Stomach smooth muscle (tissue), 2 donors: ENCODE measurements around the gene PXK.

Experiments used
- H3K27ac ChIP-seq: one replicate; pipeline ENCODE4 v1.7.0; 2013; ENCODE audit warnings: mild to moderate bottlenecking, low read length, inconsistent platforms
- H3K27me3 ChIP-seq, 2 donors: one replicate each; pipeline ENCODE4 v1.7.0; 2013; ENCODE audit warnings: low read length in 2 of 2; ENCODE audit not compliant: insufficient read depth in 2 of 2, control insufficient read depth in 1 of 2
- H3K36me3 ChIP-seq, 2 donors: one replicate each; pipeline ENCODE4 v1.7.0; 2013; ENCODE audit warnings: low read length in 2 of 2; ENCODE audit not compliant: control insufficient read depth in 2 of 2, insufficient read depth in 2 of 2
- H3K4me1 ChIP-seq: one replicate; pipeline ENCODE4 v1.7.0; 2013; ENCODE audit warnings: low read length; ENCODE audit not compliant: control insufficient read depth, insufficient read depth
- H3K4me3 ChIP-seq, 2 donors: one replicate each; pipeline ENCODE4 v1.7.0; 2013; ENCODE audit warnings: low read length in 2 of 2
- H3K9ac ChIP-seq, 2 donors: one replicate each; pipeline ENCODE4 v1.7.0; 2013; ENCODE audit warnings: low read length in 2 of 2, mild to moderate bottlenecking in 1 of 2
- H3K9me3 ChIP-seq, 2 donors: one replicate each; pipeline ENCODE4 v1.7.0; 2013; ENCODE audit warnings: low read length in 2 of 2; ENCODE audit not compliant: control insufficient read depth in 2 of 2
- donor health status: healthy.
- donor health status: Pancreatic carcinoma.

The PXK gene

GRCh38 chr3:58361866-58362265 is 29.2 kb downstream of the PXK start:
- Histone ChIP-seq H3K27ac (no peak overlapping the region), H3K9ac (no peak overlapping the region), H3K4me1 (peaks cover 9% of the 10 kb centered on the region)

DNA sequence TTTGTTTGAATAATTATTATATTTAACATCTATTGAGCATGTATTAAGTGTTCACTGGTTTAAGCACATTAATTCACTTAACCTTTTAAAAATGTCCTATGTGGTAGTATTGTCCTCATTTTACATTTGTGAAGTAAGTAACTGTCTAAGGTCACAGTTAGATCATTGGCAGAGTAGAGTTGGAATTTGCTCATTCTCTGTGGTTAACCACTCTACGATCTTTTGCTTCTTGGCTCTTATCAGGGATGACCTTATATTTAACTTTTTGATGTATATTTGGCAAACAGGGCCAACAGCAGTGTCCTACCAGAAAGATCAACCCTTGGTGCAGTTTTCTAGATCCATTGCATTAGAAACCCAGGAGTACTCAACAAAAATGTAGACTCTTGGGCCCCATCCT is 34.0 kb downstream of the PXK start:
- no peaks in the 10 kb centered on the region for H3K4me1 ChIP-seq
- no peak overlapping the region for H3K9ac ChIP-seq
- no peaks in the 10 kb centered on the region for H3K27me3 ChIP-seq
- H3K27ac ChIP-seq = no peak overlapping the region
- peaks cover 2 to 5% of the 10 kb centered on the region in 2 donors for H3K36me3 ChIP-seq
- no peak overlapping the region for H3K4me3 ChIP-seq
- H3K9me3 ChIP-seq = no peaks in the 10 kb centered on the region

More at GRCh38 chr3:58361866-58362265, 29.2 kb downstream of the PXK start:
- no peak overlapping the region for H3K4me3 ChIP-seq
- H3K27me3 ChIP-seq = no peaks in the 10 kb centered on the region
- H3K9me3 ChIP-seq = no peaks in the 10 kb centered on the region
- H3K36me3 ChIP-seq = no peaks in the 10 kb centered on the region

DNA sequence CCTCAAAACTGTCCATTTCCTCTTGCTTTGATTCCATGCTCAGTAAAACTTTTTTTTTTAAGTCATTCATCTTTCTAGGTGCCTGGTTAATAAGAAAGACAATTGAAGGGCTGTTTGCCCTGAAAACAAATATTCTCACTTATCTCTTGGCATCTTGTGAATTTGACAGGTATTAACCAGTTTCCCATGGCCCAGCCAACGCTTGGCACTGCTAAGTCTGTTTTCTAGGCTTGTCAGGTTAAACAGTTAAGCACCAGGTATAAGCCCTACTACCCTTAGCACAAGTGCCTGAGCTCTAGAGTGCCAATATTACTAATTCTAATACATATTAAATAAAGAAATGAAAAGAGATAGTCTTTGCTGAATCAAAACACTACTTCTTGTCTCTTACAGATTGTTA is 36.3 kb downstream of the PXK start:
- Histone ChIP-seq H3K27ac (no peak overlapping the region), H3K4me3 (no peak overlapping the region), H3K27me3 (no peaks in the 10 kb centered on the region), H3K36me3 (peaks cover 2 to 5% of the 10 kb centered on the region in 2 donors), H3K9me3 (no peaks in the 10 kb centered on the region), H3K9ac (no peak overlapping the region), H3K4me1 (no peaks in the 10 kb centered on the region)

DNA sequence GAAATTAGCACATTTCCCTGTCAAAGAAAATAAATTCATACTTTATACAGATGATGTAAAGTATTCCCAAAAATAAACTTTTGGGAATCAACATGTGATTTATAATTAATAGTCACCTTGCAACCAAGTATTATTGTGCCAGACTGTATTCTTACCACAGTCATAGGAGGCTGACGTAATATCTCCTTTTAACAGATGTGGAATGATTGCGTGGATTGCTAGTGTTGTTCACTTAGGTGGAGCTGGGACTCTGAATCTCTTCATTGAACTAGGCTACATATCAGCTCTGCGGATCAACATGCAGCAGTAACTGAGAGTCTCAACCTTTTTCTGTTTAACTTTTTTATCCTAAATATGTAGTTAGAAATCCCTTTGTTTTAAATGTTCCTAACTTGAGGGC is 37.2 kb downstream of the PXK start:
- Histone ChIP-seq H3K9ac (no peak overlapping the region), H3K36me3 (peaks cover 2 to 5% of the 10 kb centered on the region in 2 donors), H3K4me1 (no peaks in the 10 kb centered on the region), H3K9me3 (no peaks in the 10 kb centered on the region), H3K27me3 (no peaks in the 10 kb centered on the region), H3K27ac (no peak overlapping the region), H3K4me3 (no peak overlapping the region)

GRCh38 chr3:58370407-58370806 is 37.7 kb downstream of the PXK start:
- peaks cover 2 to 5% of the 10 kb centered on the region in 2 donors for H3K36me3 ChIP-seq
- no peak overlapping the region for H3K9ac ChIP-seq
- no peak overlapping the region for H3K4me3 ChIP-seq
- H3K27ac ChIP-seq = no peak overlapping the region
- no peaks in the 10 kb centered on the region for H3K27me3 ChIP-seq
- no peaks in the 10 kb centered on the region for H3K9me3 ChIP-seq
- no peaks in the 10 kb centered on the region for H3K4me1 ChIP-seq

GRCh38 chr3:58371754-58372153 is 39.1 kb downstream of the PXK start:
- H3K27me3 ChIP-seq = no peaks in the 10 kb centered on the region
- H3K4me3 ChIP-seq = no peak overlapping the region
- H3K36me3 ChIP-seq = peaks cover 2 to 5% of the 10 kb centered on the region in 2 donors
- no peaks in the 10 kb centered on the region for H3K4me1 ChIP-seq
- H3K9me3 ChIP-seq = no peaks in the 10 kb centered on the region
- no peak overlapping the region for H3K9ac ChIP-seq
- no peak overlapping the region for H3K27ac ChIP-seq

GRCh38 chr3:58375254-58375653 is 42.6 kb downstream of the PXK start:
- Histone ChIP-seq H3K27me3 (no peaks in the 10 kb centered on the region), H3K9ac (no peak overlapping the region), H3K27ac (no peak overlapping the region), H3K9me3 (no peaks in the 10 kb centered on the region), H3K4me1 (no peaks in the 10 kb centered on the region), H3K36me3 (peaks cover 1 to 3% of the 10 kb centered on the region in 2 donors), H3K4me3 (no peak overlapping the region)

DNA sequence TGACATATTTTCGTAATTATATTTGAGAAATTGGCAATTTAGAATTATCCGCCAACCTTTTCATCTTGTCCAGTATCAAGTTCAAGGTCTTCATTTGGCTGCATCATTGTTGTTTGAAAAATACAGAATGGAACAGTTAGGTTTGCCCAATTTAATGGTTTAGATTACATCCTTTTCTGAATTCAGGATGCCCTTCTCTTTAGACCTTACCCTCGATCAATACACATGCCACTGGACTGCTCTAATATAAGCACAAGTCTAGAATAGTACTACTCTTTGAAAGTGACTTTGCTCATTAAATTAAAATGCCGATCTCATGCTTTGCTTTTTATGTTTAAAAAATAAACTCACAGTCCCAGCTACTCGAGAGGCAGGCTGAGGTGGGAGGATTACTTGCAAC is 44.5 kb downstream of the PXK start:
- no peak overlapping the region for H3K27ac ChIP-seq

DNA sequence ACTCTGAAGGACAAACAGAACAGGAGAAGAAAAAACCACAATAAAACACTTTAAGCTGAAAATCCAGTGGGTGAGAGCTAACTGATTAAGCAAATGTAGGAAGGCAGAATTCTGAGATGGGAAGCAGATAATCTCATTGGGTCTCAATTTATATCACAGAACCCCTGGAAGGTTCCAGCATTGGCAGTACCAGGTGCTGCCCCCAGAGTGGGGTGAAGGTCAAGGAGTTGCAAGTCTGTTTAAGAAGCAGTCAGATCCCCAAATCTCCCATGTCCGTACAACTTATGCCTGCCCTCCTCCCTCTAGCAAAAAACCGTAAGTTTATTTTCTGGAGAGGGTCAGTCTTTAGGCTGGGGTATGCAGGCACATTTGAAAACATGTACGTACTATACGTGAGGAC is 45.1 kb downstream of the PXK start:
- H3K36me3 ChIP-seq = no peaks in the 10 kb centered on the region
- no peaks in the 10 kb centered on the region for H3K4me1 ChIP-seq
- no peak overlapping the region for H3K27ac ChIP-seq
- no peak overlapping the region for H3K9ac ChIP-seq
- no peak overlapping the region for H3K4me3 ChIP-seq
- H3K27me3 ChIP-seq = no peaks in the 10 kb centered on the region
- H3K9me3 ChIP-seq = no peaks in the 10 kb centered on the region

More for the DNA sequence above, 44.5 kb downstream of the PXK start:
- Histone ChIP-seq H3K4me1 (no peaks in the 10 kb centered on the region), H3K9me3 (no peaks in the 10 kb centered on the region), H3K4me3 (no peak overlapping the region), H3K27me3 (no peaks in the 10 kb centered on the region), H3K9ac (no peak overlapping the region), H3K36me3 (no peaks in the 10 kb centered on the region)

DNA sequence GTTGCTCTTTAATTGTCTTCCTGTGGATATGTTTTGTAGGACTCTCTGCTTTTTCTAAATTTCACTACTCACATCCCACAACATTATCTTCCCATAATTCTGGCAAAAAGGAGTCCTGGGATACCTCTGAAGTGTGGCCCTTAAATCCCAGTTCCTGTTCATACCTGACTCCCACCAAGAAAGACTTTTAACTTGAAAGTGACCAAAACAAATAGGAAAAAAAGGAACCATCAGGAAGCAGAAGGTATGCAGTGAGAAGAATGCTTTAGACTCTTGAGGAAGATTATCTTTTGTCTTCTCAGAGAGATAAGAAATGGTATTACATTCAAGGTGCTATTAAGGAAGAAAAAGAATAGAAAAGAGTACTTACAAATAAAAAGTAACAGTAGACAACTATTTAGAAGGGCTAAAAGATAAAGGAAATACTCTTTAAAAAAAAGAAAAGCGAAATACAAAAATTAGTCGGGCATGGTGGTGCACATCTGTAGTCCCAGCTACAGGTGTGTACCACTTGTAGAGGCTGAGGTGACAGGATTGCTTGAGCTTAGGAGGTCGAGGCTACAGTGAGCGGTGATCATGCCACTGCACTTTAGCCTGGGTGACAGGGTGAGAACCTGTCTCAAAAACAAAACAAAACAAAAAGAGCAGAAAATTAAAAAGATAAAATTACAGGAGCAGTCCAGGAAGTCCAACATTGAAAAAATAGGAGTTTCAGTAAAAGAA is 46.8 kb downstream of the PXK start:
- H3K9ac ChIP-seq = no peak overlapping the region
- H3K4me1 ChIP-seq = peaks cover 6% of the 10 kb centered on the region
- no peaks in the 10 kb centered on the region for H3K36me3 ChIP-seq
- H3K4me3 ChIP-seq = no peak overlapping the region
- H3K9me3 ChIP-seq = no peaks in the 10 kb centered on the region
- no peak overlapping the region for H3K27ac ChIP-seq
- no peaks in the 10 kb centered on the region for H3K27me3 ChIP-seq

DNA sequence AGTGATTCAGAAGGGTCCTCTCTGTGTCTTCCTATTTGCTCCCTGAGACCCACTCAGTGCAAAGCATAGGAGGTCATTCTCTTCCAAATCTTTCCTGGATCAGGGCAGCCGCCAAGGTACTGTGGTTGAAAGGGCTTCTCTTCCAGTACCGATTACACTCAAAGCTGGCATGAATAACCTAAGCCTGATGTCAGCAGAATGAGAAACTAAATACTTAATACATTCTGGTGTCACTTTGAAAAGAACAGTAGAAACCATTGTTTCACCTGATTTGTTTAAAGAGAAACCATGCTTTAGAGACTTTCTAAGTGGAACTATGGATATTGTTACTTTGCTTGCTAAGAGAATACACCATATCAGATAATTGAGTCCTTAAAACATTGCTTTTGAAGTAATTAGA is 50.8 kb downstream of the PXK start:
- Histone ChIP-seq H3K9ac (no peak overlapping the region), H3K4me3 (no peak overlapping the region), H3K27me3 (no peaks in the 10 kb centered on the region), H3K27ac (peak overlapping the region; percentile 3), H3K4me1 (peaks cover 31% of the 10 kb centered on the region), H3K9me3 (no peaks in the 10 kb centered on the region), H3K36me3 (peaks cover 0 to 2% of the 10 kb centered on the region in 2 donors)
